GOT3 (cell line): ENCODE data around the gene PRDM15.

ENCODE experiments used
- DNase-seq: peaks from one replicate; lab custom pipeline; 2025; ENCODE audit warnings: mixed read lengths; lab: John Stamatoyannopoulos, UW

The PRDM15 gene

DNA sequence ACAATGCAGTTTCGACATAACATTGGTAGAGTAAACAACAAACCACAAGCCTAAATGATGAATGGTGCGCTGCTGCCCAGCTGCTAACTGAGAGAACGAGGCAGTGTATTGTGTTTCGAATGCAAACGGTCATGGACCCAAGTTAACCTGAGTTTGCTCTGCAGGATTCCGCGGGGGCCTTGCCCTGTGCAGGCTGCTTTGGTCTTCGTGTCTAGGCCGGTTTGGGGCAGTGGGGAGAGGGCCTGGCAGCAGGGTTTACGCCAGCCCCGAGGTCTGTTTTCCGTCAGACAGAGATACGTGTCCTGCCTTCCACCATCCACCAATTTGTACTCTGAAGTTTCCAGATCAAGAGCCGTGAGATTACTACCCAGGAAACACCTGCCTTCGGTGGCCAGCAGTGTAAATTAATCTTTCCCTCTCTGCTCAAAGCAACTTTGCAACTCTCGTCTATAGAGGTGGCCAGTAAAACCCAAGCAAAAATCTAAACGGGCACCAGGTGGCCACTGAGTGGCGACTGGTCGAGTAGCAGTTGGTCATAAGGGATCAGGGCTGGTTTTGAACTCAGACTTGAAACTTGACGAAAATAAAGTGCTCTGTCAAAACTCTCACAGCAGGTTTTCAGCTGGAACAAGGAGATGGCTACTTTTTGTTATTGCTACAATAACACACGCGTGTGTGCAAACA, 6.3 kb upstream of the PRDM15 start:
- DNase-seq: no peak

DNA sequence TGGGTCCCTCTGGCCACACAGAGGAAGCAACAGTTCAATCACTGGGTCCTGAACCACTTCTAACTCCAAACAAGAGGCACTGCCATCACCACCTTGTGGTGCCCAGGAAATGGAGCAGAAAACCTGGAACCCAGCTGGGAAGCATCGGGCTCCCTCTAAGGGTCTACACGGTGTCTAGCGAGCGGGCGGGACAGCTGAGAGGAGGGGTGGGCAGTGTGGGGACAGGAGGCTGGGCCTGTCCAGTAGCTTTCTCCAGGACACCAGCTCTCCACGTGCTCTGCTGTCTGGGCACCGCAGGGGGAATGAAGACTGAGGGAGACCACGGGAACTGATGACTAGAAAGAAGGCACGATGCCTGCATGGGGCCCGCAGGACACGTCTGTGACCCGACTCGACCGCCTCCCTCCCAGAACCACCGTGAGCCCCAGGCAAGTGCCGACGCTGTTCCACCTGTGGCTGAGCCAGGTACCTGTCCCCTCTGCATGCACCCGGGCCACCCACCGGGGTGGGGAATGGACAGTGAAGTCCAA, 5.4 kb upstream of the PRDM15 start:
- no peak for DNase-seq

DNA sequence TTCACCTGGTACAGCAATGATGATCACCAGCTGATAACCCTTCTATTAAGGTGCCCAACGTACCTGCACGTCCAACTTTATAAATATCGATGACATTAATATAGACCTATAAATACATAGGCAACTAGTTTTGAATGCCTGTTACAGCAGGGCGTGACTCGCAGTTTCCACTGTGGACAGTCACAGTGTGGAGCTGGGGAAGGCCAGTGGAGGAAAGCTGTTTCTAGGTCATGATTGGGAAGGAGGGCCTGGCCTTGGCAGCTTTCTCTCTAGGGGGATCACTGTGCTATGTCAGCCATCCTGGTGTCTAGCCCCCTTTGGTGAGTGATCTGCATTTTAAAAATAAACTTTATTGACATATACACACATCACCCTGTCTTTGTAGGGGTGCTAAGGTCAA, 4.4 kb upstream of the PRDM15 start:
- no peak for DNase-seq

DNA sequence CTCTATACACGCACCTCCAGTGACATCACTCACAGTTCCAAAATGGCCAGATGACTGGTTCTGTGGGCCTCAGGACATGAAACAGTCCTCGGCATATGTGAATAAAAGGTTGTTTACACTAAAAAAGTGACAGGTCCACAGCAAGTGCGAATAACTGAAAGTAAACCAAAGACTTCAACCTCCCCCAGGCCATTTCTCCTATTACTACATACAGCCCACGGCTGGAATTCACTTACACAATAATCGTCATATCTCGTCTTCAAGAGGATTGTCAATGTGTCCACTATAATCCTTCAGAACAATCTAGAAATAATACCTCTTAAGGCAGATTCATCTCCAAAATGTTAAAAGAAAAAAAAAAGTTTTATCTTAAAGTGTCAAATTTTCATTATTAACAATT, 1.9 kb upstream of the PRDM15 start:
- DNase-seq: no peak

DNA sequence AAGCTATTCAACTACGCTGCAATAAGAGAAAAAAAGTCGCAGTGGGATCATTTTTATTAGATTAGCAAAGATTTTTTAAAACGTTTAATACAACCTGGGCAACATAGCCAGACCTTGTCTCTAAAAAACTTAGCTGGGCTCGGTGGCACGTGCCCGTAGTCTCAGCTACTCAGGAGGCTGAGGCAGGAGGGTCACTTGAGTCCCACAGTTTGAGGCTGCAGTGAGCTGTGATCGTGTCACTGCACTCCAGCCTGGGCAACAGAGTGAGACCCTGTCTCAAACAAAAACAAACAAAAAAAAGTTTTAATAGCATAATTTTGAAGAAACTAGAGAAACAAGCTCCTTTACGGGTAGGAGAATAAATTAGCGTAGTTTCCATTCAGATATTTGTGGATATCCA, 1.0 kb upstream of the PRDM15 start:
- no peak for DNase-seq

DNA sequence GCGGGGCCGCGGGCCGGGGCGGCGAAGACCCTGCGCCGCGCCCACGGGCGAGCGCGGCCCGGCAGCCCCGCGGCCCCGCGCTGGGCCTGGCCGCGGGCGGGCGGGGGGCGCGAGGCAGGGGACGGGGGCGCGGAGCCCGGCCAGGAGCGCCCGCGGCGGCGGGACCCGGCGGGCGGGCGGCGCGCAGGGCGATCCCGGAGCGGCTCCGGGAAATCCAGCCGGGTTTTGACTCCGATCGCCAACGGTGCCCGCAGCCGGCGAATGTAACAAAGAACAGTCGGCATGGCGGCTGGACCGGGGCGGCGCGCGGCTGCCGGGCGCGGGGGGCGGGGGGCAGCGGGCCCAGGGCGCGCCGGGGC, 334 bp downstream of the PRDM15 start:
- no peak for DNase-seq

DNA sequence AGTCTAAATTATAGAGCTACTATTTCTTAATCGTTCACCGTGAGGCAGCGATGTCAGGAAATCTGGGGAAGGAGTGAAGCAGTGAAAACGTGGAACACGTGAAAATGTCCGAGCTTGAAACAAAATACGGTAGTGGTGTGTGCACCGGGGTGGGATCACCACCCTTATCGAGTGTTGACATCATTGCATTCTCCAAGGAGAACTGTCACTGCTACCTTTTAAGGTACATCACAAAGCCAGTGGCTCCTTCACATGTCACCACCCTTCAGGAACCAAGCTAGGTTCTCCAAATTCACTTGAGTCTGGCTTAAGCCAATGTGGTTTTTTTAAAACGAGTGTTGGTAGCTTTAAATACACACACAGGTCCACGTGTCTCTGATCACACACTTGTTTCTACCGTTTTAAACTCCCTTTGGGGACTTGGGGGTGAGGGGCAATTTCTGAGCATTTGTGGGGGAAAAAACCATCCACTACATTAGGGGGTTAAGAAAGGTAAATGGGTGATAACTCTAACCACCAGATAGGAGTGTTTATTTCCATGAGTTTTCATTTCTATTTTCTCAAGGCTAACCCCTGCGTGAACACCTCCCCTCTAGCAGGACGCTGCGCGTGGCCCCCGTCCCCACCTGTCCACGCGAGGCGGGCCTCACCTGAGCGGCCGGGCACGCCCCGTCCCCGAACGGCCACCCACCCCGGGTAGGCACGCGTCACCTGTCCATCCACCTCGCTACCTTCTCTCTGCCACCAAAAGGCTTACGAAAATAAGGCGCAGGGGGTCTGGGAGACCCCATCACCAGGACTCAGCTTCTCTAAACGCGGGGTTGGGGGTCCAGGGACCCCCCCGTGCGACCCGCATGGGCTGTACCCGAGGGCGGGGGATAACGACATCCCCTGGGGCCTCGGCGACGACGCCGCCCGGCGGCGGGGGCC, 978 bp downstream of the PRDM15 start:
- no peak for DNase-seq

DNA sequence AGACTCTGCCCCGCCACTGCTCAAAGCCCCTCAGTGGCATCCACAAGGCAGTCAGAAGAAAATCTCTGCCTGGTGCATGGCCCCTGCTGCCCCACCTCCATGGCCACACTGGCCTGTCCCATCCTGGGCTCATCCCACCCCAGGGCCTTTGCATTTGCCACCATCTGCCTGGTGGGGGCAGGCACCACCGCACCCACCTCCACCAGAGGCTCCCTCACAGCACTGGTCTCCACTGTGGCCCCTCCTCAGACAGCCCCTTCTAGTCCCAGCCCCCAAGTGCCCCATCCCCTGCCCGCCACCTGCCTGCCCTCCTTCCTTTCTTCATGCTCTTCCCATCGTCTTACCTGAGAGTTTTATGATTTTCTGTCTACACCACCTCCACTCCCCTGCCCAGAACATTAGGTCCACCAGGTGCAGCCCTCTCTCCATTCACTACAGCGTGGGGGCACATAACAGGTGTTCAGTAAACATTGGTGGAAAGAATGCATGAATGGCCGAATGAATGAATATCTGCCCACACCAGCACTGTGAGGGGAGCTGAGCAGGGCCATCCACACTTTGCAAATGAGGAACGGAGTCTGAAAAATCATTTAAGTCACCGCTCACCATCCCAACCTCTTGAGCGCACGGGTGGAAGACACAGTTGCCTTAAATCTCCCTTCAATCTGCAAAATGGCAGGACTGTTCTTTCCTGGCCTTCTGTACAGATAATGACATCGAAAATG, 2.1 kb downstream of the PRDM15 start:
- no peak for DNase-seq

DNA sequence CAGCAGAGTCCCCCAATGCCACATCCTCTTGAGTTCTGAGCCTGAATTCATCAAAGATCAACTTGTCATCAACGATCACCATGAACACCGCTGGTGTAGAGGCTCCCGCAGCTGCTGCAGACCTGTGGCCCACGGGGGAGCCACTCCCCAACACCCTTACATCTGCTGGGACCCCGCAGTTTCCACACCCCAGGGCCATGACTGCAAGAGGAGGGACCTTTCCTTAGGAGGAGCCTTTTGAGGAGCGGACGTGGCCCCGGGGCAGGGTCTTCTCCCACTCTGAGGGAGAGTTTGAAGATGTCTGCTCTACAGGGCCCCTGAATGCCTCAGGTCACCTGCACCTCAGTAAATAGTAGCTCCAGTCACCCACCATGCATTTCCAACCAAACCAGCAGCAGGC, 2.7 kb downstream of the PRDM15 start:
- no peak for DNase-seq

DNA sequence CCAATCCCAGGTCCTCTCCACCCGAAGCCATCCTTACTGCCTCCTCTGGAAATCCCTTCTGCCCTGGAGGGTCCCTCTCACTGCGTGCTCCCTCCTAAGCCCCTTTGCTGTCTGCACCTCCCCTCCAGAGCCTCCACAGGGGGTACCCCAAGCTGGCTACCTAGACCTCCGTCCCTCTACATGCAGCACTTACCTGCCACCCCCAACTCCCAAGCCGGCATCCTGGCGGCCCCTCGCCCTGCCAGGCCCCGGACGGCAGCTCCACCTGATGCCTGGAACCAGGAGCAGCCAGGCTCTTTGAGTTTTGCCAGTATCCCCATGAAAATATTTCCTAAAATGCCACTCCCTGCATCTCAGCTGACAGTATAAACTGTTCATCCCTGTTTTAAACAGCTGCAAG, 4.1 kb downstream of the PRDM15 start:
- no peak for DNase-seq

DNA sequence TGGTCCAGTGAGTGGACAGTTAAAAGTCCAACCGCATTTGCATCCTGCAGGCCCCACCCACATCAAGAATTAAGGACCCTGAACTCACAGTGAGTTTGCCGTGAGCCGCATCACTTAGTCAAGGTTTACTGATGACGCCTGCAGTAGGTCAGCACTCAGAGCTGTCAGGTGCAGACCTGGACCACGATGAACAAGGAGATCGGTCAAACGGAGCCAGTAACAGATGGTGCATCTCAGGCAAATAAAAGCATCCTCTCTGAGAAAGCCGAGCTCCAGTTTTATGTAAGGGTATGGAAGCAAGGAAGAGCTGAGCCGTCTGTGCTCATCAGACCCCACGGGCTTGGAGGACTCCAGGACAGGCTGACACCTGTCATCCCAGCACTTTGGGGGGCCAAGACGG, 4.5 kb downstream of the PRDM15 start:
- no peak for DNase-seq

DNA sequence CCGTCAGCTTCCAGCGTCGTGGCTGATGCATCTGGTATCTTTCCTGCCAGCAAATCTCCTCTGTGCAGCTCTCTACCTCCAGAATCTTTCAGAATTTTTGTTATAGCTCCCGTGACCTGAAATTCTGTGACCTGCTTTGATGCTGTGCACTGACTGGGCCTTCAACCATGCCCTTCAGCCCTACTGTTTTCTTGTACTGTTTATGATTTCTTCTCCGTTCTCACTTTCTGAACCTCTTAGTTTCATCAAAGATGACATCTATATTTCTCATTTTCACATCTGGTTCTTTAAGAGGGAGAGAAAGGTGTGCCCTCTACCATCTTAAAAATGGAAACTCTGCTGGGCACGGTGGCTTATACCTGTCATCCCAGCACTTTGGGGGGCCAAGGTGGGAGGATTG, 5.7 kb downstream of the PRDM15 start:
- DNase-seq: no peak

DNA sequence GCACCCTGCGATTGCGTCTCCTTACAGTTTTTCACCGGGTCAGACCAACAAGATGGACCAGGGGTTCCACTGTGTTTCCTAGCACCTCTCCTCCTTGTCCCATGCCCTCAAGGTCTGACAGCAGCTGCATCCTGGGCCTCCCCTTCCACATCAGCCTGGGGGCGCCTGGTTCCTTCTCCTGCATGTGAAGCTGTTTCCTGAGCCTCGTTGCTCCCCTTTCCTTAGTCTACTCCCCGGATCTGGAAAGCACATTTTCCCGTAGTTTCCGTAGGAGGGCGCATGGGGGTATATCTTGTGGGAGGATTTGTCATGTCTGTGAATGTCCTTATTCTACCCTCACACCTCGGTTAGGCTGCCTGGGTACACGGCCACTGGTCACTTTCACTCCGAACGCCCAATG, 6.1 kb downstream of the PRDM15 start:
- DNase-seq: no peak

DNA sequence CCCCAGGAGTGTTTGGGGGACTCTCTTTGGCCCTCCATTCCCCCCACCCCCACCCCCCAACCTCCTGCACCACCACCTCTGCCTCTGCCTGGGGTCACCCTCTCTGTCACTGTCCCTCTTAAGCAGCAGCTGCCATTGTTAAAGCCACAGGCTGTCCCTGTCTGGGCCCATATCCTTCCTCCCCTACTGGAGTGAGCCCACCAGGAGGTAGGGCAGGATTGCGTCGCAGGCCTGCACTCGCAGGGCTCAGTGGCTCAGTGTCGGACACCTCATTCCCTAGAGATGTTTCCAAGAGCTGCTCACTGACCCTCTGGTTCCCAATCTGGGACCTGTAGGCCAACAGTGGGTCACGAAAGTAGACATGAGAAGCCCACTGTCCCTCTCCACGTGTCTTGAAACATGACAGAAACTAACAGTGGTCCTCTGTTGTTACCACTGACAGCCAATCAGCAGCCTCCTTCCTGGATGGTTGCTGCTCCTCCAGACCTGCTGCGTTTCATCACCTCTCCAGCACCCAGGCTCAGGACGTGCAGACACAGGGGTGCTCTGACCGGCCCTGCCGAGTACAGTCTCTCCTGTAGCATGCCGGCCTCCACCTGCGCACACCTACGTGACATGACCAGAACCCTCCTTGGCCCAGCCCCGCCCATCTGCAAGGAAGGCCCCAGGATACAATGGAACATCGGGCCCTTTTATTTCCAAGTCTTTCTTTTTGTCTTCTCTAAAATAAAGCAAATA, 7.7 kb downstream of the PRDM15 start:
- DNase-seq: no peak

DNA sequence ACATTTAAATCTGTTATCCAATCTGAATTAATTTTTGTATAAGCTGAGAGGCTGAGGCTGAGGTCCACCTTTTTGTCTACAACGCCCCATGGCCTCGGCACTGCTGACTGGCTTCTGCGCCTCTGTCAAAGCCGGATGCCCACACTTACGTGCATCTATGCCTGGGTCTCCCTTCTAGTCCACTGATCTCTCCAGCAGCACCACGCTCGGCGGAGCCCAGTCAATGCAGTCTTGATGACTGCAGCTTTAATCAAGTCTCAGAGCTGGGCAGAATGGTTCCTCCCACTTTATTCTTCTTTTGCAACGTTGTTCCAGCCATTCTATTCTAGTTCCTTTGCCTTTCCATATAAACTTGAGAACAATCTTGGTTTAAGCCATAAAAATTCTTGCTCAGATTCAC, 9.4 kb downstream of the PRDM15 start:
- no peak for DNase-seq

DNA sequence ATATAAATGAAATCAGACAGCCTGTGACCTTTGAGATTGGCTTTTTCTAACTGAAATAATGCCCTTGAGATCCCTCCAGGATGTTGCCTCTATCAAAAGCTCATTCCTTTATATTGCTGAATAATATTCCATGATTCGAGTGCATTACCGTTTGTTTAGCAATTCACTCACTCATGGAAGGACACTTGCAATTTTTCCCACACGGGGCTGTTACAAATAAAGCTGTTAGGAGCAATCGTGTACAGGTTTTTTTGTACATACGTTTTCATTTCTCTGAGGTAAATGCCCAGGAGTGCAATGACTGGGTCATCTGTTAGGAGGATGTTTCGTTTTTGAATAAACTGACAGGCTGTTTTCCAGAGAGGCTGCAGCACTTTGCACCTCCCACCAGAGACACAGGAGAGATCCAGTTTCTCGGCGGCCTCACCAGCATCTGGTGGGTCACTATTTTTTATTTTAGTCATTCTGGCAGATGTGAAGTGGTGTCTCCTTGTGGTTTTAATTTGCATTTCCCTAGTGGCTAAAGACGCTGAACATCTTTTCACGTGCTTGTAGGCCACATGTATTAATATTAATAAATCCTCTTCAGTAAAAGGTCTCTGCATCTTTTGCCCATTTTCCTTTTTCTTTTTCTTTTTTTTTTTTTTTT, 11.0 kb downstream of the PRDM15 start:
- no peak for DNase-seq

DNA sequence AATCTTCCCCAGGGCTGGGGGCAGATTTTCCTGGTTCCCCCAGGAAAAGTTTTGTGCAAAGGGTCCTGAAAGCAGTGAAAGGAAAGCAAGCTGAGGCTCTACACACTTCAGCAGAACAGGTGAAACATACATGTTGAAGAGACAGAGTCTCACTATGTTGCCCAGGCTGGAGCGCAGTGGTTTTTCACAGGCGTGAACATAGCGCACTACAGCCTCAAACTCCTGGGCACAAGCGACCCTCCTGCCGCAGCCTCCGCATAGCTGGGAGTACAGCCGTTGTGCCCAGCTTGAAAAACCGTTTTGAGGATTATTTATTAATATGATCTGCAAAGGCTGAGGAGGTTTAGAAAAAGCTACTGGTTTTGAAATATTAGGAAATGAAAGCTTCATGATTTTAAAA, 11.8 kb downstream of the PRDM15 start:
- no peak for DNase-seq

DNA sequence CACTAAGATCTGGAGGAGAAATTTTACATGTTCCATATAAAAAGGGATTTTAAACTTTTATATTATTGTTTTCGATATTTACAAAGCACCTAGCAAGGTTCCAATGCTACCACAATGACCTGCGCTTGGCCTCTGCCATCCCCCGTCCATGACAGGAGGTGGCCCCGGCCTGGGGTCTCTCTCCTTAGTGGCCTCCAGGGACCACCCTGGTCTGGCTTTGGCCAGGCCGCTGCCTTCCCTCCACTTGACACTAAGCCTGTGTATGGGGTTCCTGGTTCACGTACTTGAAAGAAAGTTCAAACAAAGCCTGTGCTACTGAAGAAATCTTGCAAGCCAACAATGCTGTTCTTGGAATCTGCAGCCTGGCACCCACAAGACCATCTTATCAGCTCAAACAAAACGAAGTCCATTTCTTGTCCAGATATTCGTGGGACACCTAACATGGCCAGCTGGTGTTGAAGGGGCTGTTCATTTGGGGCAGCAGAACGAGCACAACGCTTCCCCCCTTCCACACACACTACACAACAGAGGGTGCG, 12.8 kb downstream of the PRDM15 start:
- no peak for DNase-seq

DNA sequence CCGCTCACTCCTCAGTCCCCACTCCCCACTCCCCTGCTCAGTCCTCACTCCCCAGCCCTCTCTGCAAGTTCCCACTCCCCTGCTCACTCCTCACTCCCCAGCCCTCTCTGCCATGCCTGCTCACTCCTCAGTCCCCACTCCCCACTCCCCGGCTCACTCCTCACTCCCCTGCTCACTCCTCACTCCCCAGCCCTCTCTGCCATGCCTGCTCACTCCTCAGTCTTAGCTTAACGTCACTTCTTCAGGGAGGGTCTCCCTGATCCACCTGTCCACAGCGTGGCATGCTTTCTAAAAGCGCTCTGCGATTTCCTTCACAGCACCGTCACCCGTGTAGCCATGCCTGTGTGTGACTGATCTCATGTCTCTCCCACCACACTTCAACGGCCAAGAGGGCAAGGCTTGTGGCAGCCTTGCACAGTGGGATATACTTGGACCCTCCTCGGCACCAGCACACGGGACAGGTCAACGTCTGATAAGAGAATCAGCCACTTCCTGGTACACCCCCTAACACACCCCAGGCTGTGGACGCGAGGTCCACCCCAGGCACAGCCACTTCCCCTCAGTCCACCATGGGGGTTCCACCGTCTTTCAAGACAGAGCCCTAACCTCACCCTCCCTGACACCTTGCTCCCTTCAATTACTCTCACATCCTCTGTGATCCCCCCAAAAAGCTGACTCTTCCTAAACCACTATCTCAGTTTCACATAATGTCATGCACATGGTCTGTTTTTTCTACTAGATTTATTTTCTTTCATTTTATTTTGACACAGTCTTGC, 14.0 kb downstream of the PRDM15 start:
- no peak for DNase-seq

DNA sequence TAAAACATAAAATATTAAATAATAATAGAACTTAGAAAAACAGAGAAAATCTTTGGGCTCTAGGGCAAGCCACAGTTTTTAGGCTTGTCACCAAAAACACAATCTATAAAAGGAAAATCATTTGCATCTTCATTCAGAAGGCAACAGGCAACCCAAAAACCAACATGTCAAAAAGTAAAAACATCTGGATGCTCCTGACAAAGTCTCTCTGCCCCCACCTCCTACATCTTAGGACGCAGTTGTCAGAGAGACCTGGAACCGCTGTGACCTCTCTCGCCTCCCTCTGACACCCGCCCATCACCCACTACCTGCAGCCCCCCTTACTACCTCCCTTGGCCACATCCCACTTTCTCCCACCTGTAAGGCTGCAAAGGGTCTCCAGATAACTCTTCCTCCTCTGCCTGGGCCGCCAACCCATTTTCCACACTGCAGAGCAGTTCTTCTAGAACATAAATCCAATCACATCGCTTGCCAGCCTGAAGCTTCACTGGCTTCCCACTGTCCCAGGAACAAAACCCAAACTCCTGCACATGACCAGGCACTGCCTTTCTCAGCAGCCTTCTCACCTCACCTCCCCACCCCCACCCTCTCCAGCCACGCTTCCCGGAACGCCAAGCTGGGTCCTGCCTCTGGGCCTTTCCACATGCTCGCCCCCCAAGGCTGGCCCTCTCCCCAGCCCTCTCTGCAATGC, 14.7 kb downstream of the PRDM15 start:
- DNase-seq: no peak
